Glutamatergic neuron (in vitro differentiated cells): ENCODE data around the gene MTA1. TPM values are rescaled to one million over a fixed set of nuclear protein-coding genes. Genes with fewer than 3 reads are reported as not detected.

Source experiments
- DNase-seq: peaks from one replicate; pipeline ENCODE4 v3.0.0; 2022
- H3K27ac Mint-ChIP-seq: one replicate; pipeline ENCODE4 v1.8.0; 2020; ENCODE audit warnings: mild to moderate bottlenecking, mixed read lengths, inconsistent platforms; ENCODE audit not compliant: unreplicated experiment
- H3K27me3 Mint-ChIP-seq: one replicate; pipeline ENCODE4 v1.8.0; 2020; ENCODE audit warnings: mild to moderate bottlenecking, moderate library complexity, mixed read lengths, inconsistent platforms; ENCODE audit not compliant: unreplicated experiment
- H3K36me3 Mint-ChIP-seq: one replicate; pipeline ENCODE4 v1.8.0; 2020; ENCODE audit warnings: mild to moderate bottlenecking, mixed read lengths, inconsistent platforms; ENCODE audit not compliant: unreplicated experiment
- H3K4me1 Mint-ChIP-seq: one replicate; pipeline ENCODE4 v1.8.0; 2020; ENCODE audit warnings: mild to moderate bottlenecking, low read depth, mixed read lengths, inconsistent platforms; ENCODE audit not compliant: unreplicated experiment
- H3K4me3 Mint-ChIP-seq: one replicate; pipeline ENCODE4 v1.8.0; 2020; ENCODE audit warnings: mild to moderate bottlenecking, mixed read lengths, inconsistent platforms; ENCODE audit not compliant: unreplicated experiment
- H3K9me3 Mint-ChIP-seq: one replicate; pipeline ENCODE4 v1.8.0; 2020; ENCODE audit warnings: mild to moderate bottlenecking, moderate library complexity, mixed read lengths, inconsistent platforms; ENCODE audit not compliant: unreplicated experiment
- CTCF ChIP-seq: fragments of 200-600 bp; sonication (generic); IDR thresholded peaks from one replicate; pipeline ENCODE4 v1.5.0; 2021; ENCODE audit not compliant: partially characterized antibody, unreplicated experiment
- total RNA-seq: library from RNA; stranded (reverse); fragmentation: NEBNext Ultra II Directional; extraction: Animal tissue kit (Norgen Biotek cat#: 25700); gene quantifications from one replicate; pipeline ENCODE4 v1.2.1, GENCODE V29; 2021; ENCODE audit not compliant: unreplicated experiment

MTA1 gene
- total RNA-seq, 1 donor from 2014 or later = 261 TPM

GRCh38 chr14:105424861-105425260 is 5.2 kb downstream of the MTA1 start:
- DNase-seq = no peak
- Mint-ChIP-seq H3K4me1 (peaks cover 19% of the 10 kb centered on the region), H3K27me3 (peaks cover 3% of the 10 kb centered on the region), H3K27ac (no peak overlapping the region), H3K36me3 (peaks cover 7% of the 10 kb centered on the region), H3K4me3 (no peak overlapping the region), H3K9me3 (peaks cover 6% of the 10 kb centered on the region)
- TF ChIP-seq CTCF = no peak

GRCh38 chr14:105425823-105426247 is 6.2 kb downstream of the MTA1 start:
- H3K27me3 Mint-ChIP-seq = peaks cover 3% of the 10 kb centered on the region
- H3K4me1 Mint-ChIP-seq = peaks cover 19% of the 10 kb centered on the region
- peak; percentile 18 for DNase-seq
- peaks cover 12% of the 10 kb centered on the region for H3K36me3 Mint-ChIP-seq
- no peak overlapping the region for H3K27ac Mint-ChIP-seq
- no peak for TF ChIP-seq CTCF
- H3K4me3 Mint-ChIP-seq = peak overlapping the region; percentile 60
- H3K9me3 Mint-ChIP-seq = peaks cover 5% of the 10 kb centered on the region

GRCh38 chr14:105426416-105427130 is 6.9 kb downstream of the MTA1 start:
- H3K4me1 Mint-ChIP-seq = peaks cover 19% of the 10 kb centered on the region
- TF ChIP-seq CTCF = no peak
- peaks cover 4% of the 10 kb centered on the region for H3K9me3 Mint-ChIP-seq
- DNase-seq = peak; percentile 57
- H3K27ac Mint-ChIP-seq = peak overlapping the region; percentile 64
- H3K4me3 Mint-ChIP-seq = peak overlapping the region; percentile 60
- H3K36me3 Mint-ChIP-seq = peaks cover 12% of the 10 kb centered on the region
- peaks cover 3% of the 10 kb centered on the region for H3K27me3 Mint-ChIP-seq

- DNase-seq = no peak
- peaks cover 3% of the 10 kb centered on the region for H3K27me3 Mint-ChIP-seq
- TF ChIP-seq CTCF = no peak
- H3K36me3 Mint-ChIP-seq = peaks cover 12% of the 10 kb centered on the region
- peaks cover 19% of the 10 kb centered on the region for H3K4me1 Mint-ChIP-seq
- H3K4me3 Mint-ChIP-seq = no peak overlapping the region
- peak overlapping the region; percentile 64 for H3K27ac Mint-ChIP-seq
- H3K9me3 Mint-ChIP-seq = peaks cover 4% of the 10 kb centered on the region
These were observed 7.8 kb downstream of the MTA1 start for GRCh38 chr14:105427412-105427811.

GRCh38 chr14:105427936-105428485 is 8.4 kb downstream of the MTA1 start:
- Mint-ChIP-seq H3K4me1 (peaks cover 15% of the 10 kb centered on the region), H3K36me3 (peaks cover 12% of the 10 kb centered on the region), H3K27me3 (peaks cover 3% of the 10 kb centered on the region), H3K4me3 (no peak overlapping the region), H3K27ac (no peak overlapping the region), H3K9me3 (peaks cover 4% of the 10 kb centered on the region)
- TF ChIP-seq CTCF = no peak
- DNase-seq = no peak
